GM18520 (cell line): ENCODE data around the gene TM4SF20.
"Not testable (repeated sequence)": the region's sequence is repeated elsewhere in the genome, so short reads cannot be mapped to it uniquely, and the experiment has no call there.

Experiments used
- ATAC-seq: cut with Tn5 transposase; IDR thresholded peaks from one replicate; pipeline ENCODE4 v1.9.1; 2021; ENCODE audit not compliant: unreplicated experiment

The TM4SF20 gene

GRCh38 chr2:227368574-227368973, 10.5 kb downstream of the TM4SF20 start:
- ATAC-seq, result no peak

- no peak for ATAC-seq
Observed at GRCh38 chr2:227367427-227367795, 11.7 kb downstream of the TM4SF20 start.

GRCh38 chr2:227366769-227367426, 12.2 kb downstream of the TM4SF20 start:
- ATAC-seq, result no peak

GRCh38 chr2:227365833-227366232, 13.3 kb downstream of the TM4SF20 start:
- ATAC-seq, result no peak

- not testable (repeated sequence) for ATAC-seq
Observed at GRCh38 chr2:227364585-227365263, 14.4 kb downstream of the TM4SF20 start.

- no peak for ATAC-seq
Observed at GRCh38 chr2:227363756-227364155, 15.3 kb downstream of the TM4SF20 start.

GRCh38 chr2:227360351-227360750, 18.8 kb downstream of the TM4SF20 start:
- no peak for ATAC-seq

GRCh38 chr2:227351639-227352038, 27.5 kb downstream of the TM4SF20 start:
- no peak for ATAC-seq

- ATAC-seq, result no peak
Observed at GRCh38 chr2:227349989-227350612, 29.0 kb downstream of the TM4SF20 start.

GRCh38 chr2:227348324-227348723, 30.8 kb downstream of the TM4SF20 start:
- ATAC-seq, result no peak

GRCh38 chr2:227347117-227347516, 32.0 kb downstream of the TM4SF20 start:
- ATAC-seq, result no peak

GRCh38 chr2:227344231-227344630, 34.9 kb downstream of the TM4SF20 start:
- no peak for ATAC-seq

- ATAC-seq, result no peak
Observed at GRCh38 chr2:227341553-227341952, 37.6 kb downstream of the TM4SF20 start.

- ATAC-seq, result no peak
Observed at GRCh38 chr2:227340106-227340505, 39.0 kb downstream of the TM4SF20 start.

- no peak for ATAC-seq
Observed at GRCh38 chr2:227339098-227339599, 40.0 kb downstream of the TM4SF20 start.

GRCh38 chr2:227337442-227337841, 41.7 kb downstream of the TM4SF20 start:
- no peak for ATAC-seq

GRCh38 chr2:227335713-227336112, 43.4 kb downstream of the TM4SF20 start:
- no peak for ATAC-seq

GRCh38 chr2:227326783-227327182, 52.3 kb downstream of the TM4SF20 start:
- ATAC-seq, result no peak

GRCh38 chr2:227325839-227326195, 53.3 kb downstream of the TM4SF20 start:
- ATAC-seq, result no peak

- ATAC-seq, result peak; percentile 95
Observed at GRCh38 chr2:227324995-227325838, 53.9 kb downstream of the TM4SF20 start, which contains the start of gene MFF. Gene MFF, plus strand, starts transcription at chr2:227325251. Its CDS starts 5,415 bp downstream, at chr2:227330666.

- no peak for ATAC-seq
Observed at GRCh38 chr2:227324642-227324994, 54.5 kb downstream of the TM4SF20 start.
